ENCODE data around the gene CACNA2D4.

- TF ChIP-seq CTCF (conservative IDR thresholded peaks at IDR 0.05) (no peak), ZFX (IDR thresholded peaks at IDR 0.05) (no peak)
Measured at GRCh38 chr12:1839464-1839863, 79.0 kb downstream of the CACNA2D4 start.
